Keratinocyte (primary cell): ENCODE results near the gene HYAL4. TPM values are rescaled to one million over a fixed set of nuclear protein-coding genes. Genes with fewer than 3 reads are reported as not detected.
"Not testable (repeated sequence)": the region's sequence is repeated elsewhere in the genome, so short reads cannot be mapped to it uniquely, and the experiment has no call there.

Experiments
- DNase-seq: peaks from one replicate; pipeline ENCODE4 v3.0.0-alpha.2; 2011; ENCODE audit warnings: low read depth, missing footprints, low spot score
- FAIRE-seq: peaks from 2 replicates; lab custom pipeline; 2011; peaks lifted over from hg19 to GRCh38; lab: Jason Lieb, UNC
- H2AFZ ChIP-seq: 2 replicates; pipeline ENCODE4 v1.6.0; 2012; ENCODE audit warnings: low read length, control low read depth, inconsistent platforms; ENCODE audit not compliant: control insufficient read depth
- H3K27ac ChIP-seq: 2 replicates; pipeline ENCODE4 v1.5.1; 2011; ENCODE audit warnings: low read length; ENCODE audit not compliant: control insufficient read depth, insufficient read depth
- H3K27me3 ChIP-seq: 3 replicates; pipeline ENCODE4 v1.6.0; 2011; ENCODE audit warnings: low read length; ENCODE audit not compliant: control insufficient read depth, insufficient read depth; ENCODE audit errors: extremely low read depth
- H3K36me3 ChIP-seq, 2 experiments: 2 replicates in 1 of 2; 3 replicates in 1 of 2; pipeline ENCODE4 v1.5.1; 2011; ENCODE audit warnings: low read length in 2 of 2, mild to moderate bottlenecking in 1 of 2; ENCODE audit not compliant: control insufficient read depth in 2 of 2, insufficient read depth in 2 of 2; ENCODE audit errors: extremely low read depth in 1 of 2
- H3K4me1 ChIP-seq: 3 replicates; pipeline ENCODE4 v1.5.1; 2011; ENCODE audit warnings: low read length; ENCODE audit not compliant: control insufficient read depth, insufficient read depth; ENCODE audit errors: extremely low read depth
- H3K4me2 ChIP-seq: 3 replicates; pipeline ENCODE4 v1.6.0; 2011; ENCODE audit warnings: low read depth, low read length; ENCODE audit not compliant: control insufficient read depth, insufficient read depth; ENCODE audit errors: extremely low read depth
- H3K4me3 ChIP-seq, 3 experiments: fragments of 200-600 bp in 1 of 3; sonication (generic) in 1 of 3; 2 replicates in 2 of 3; 3 replicates in 1 of 3; pipeline ENCODE4 v1.5.1; 2011 to 2016; ENCODE audit warnings: low read length in 3 of 3, mild to moderate bottlenecking in 3 of 3, control low read depth in 2 of 3, inconsistent platforms in 1 of 3, low read depth in 1 of 3, mixed read lengths in 1 of 3, mixed run types in 1 of 3, moderate library complexity in 1 of 3; ENCODE audit not compliant: control insufficient read depth in 2 of 3, insufficient read depth in 2 of 3; ENCODE audit errors: extremely low read depth in 1 of 3
- H3K79me2 ChIP-seq: 2 replicates; pipeline ENCODE4 v1.6.0; 2012; ENCODE audit warnings: low read length; ENCODE audit not compliant: control insufficient read depth, insufficient read depth
- H3K9ac ChIP-seq: 3 replicates; pipeline ENCODE4 v1.6.0; 2011; ENCODE audit warnings: low read length; ENCODE audit not compliant: control insufficient read depth, insufficient read depth; ENCODE audit errors: extremely low read depth
- H3K9me1 ChIP-seq: 3 replicates; pipeline ENCODE4 v1.6.0; 2011; ENCODE audit warnings: low read length; ENCODE audit not compliant: control insufficient read depth, insufficient read depth; ENCODE audit errors: extremely low read depth
- H3K9me3 ChIP-seq: 2 replicates; pipeline ENCODE4 v1.5.1; 2012; ENCODE audit warnings: low read depth, low read length; ENCODE audit not compliant: control insufficient read depth
- H4K20me1 ChIP-seq: 3 replicates; pipeline ENCODE4 v1.6.0; 2011; ENCODE audit warnings: low read length; ENCODE audit not compliant: control insufficient read depth, insufficient read depth; ENCODE audit errors: extremely low read depth
- EZH2 ChIP-seq: IDR thresholded peaks from one replicate; pipeline ENCODE4 v1.6.1; 2012; ENCODE audit warnings: inconsistent platforms, mild to moderate bottlenecking, low read length, moderate library complexity
- dilution Hi-C: fragments of 300-500 bp; cut with MboI; formaldehyde crosslinking; loops from one replicate; pipeline ENCODE4 v1.7.0; 2020; ENCODE audit warnings: low sequenced_read_pairs; ENCODE audit not compliant: extremely low pct_ligation_motif_present
- polyA plus RNA-seq, 5 experiments: library from polyadenylated mRNA; depleted of rRNA in 3 of 5; stranded (reverse) in 3 of 5; stranded (forward) in 1 of 5; unstranded in 1 of 5; fragments of >200 nt; gene quantifications; 1 replicate in 1 of 5; 2 replicates in 3 of 5; 3 replicates in 1 of 5; pipeline versions ENCODE4 v1.2.1 to v1.2.3, GENCODE V29; 2011 to 2012; ENCODE audit warnings: missing spikeins in 2 of 5, low read depth in 1 of 5, low replicate concordance in 1 of 5
- TF ChIP-seq, protein P1 (sequence below), 3 experiments: IDR thresholded peaks in 1 of 3; conservative IDR thresholded peaks in 1 of 3; optimal IDR thresholded peaks in 1 of 3; 2 replicates in 2 of 3; 3 replicates in 1 of 3; pipeline versions ENCODE3 to v1.5.1; 2011; ENCODE audit warnings: low read length in 3 of 3, mild to moderate bottlenecking in 3 of 3, moderate library complexity in 2 of 3, control low read depth in 1 of 3, inconsistent platforms in 1 of 3; ENCODE audit not compliant: insufficient read depth in 2 of 3; ENCODE audit errors: extremely low read depth in 1 of 3

Gene HYAL4
- polyA plus RNA-seq, 1 donor (not counting 4 experiments of a cell fraction or from before 2014, with no cell fraction given), result 0.26 TPM

DNA sequence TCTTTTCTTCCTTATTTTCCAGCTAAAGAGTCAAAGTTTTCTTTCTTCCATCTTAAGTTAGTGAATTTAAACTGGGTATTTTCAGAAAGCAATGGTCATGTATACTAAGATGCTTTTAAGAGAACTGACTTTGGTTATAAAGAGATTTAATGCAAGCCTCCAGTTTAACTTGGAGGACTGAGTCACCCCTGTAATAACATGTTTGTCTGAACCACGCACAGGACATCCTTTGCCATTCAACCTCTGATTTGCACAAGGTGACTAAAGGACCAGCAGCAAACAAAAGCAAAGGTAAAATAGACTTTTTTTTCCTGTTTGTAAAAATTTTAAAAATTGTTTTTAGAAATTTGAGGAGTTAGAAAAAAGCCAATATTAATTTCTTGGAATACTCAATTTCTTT is 2.9 kb downstream of the HYAL4 start:
- TF ChIP-seq EZH2, result no peak
- TF ChIP-seq, protein P1, sequence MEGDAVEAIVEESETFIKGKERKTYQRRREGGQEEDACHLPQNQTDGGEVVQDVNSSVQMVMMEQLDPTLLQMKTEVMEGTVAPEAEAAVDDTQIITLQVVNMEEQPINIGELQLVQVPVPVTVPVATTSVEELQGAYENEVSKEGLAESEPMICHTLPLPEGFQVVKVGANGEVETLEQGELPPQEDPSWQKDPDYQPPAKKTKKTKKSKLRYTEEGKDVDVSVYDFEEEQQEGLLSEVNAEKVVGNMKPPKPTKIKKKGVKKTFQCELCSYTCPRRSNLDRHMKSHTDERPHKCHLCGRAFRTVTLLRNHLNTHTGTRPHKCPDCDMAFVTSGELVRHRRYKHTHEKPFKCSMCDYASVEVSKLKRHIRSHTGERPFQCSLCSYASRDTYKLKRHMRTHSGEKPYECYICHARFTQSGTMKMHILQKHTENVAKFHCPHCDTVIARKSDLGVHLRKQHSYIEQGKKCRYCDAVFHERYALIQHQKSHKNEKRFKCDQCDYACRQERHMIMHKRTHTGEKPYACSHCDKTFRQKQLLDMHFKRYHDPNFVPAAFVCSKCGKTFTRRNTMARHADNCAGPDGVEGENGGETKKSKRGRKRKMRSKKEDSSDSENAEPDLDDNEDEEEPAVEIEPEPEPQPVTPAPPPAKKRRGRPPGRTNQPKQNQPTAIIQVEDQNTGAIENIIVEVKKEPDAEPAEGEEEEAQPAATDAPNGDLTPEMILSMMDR (optimal IDR thresholded peaks at IDR 0.05 in 1 of 3, IDR thresholded peaks at IDR 0.05 in 1 of 3, conservative IDR thresholded peaks at IDR 0.05 in 1 of 3; ENCODE audit: extremely low read depth in 1 of 3, insufficient read depth in 2 of 3, low read length in 3 of 3), result no peak
- H3K4me2 ChIP-seq, result no peak overlapping the region
- no peaks in the 10 kb centered on the region for H3K9me1 ChIP-seq
- H3K27ac ChIP-seq, result no peak overlapping the region
- DNase-seq (no peak), FAIRE-seq (no peak)
- no peaks in the 10 kb centered on the region for H4K20me1 ChIP-seq
- no peaks in the 10 kb centered on the region for H3K27me3 ChIP-seq
- no peaks in the 10 kb centered on the region for H3K79me2 ChIP-seq
- H3K4me3 ChIP-seq, result no peak overlapping the region
- dilution Hi-C loops, result no loop called here
- no peak overlapping the region for H2AFZ ChIP-seq
- peaks cover 20% of the 10 kb centered on the region for H3K4me1 ChIP-seq
- H3K9ac ChIP-seq, result no peak overlapping the region
- no peaks in the 10 kb centered on the region for H3K36me3 ChIP-seq
- H3K9me3 ChIP-seq, result no peaks in the 10 kb centered on the region

DNA sequence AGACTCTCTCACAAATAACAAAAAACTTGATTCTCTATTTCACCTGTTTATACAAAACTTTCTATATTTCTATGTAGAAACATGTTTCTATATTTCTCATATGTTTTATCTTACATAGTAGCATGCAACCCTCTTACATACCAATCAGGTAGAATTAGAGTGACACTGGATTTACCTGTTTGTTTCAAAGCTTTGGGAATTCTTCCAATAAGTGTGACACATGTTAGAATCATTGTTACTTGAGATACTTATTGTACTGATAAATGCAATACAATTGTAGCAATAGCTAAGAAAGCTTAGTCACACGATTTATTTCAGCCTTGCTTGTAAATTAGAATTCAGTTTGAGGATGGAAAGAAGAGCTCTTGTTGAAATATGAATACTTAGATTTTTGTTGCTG is 4.9 kb downstream of the HYAL4 start:
- peaks cover 20% of the 10 kb centered on the region for H3K4me1 ChIP-seq
- no peaks in the 10 kb centered on the region for H4K20me1 ChIP-seq
- no peak overlapping the region for H3K27ac ChIP-seq
- H3K79me2 ChIP-seq, result no peaks in the 10 kb centered on the region
- H3K9me1 ChIP-seq, result no peaks in the 10 kb centered on the region
- dilution Hi-C loops, result no loop called here
- H3K27me3 ChIP-seq, result no peaks in the 10 kb centered on the region
- FAIRE-seq (no peak), DNase-seq (no peak)
- no peak overlapping the region for H3K4me3 ChIP-seq
- H3K36me3 ChIP-seq, result no peaks in the 10 kb centered on the region
- H3K9me3 ChIP-seq, result no peaks in the 10 kb centered on the region
- TF ChIP-seq EZH2, result no peak
- TF ChIP-seq, protein P1 (optimal IDR thresholded peaks at IDR 0.05 in 1 of 3, IDR thresholded peaks at IDR 0.05 in 1 of 3, conservative IDR thresholded peaks at IDR 0.05 in 1 of 3; ENCODE audit: extremely low read depth in 1 of 3, insufficient read depth in 2 of 3, low read length in 3 of 3), result no peak
- no peak overlapping the region for H2AFZ ChIP-seq
- no peak overlapping the region for H3K4me2 ChIP-seq
- no peak overlapping the region for H3K9ac ChIP-seq

DNA sequence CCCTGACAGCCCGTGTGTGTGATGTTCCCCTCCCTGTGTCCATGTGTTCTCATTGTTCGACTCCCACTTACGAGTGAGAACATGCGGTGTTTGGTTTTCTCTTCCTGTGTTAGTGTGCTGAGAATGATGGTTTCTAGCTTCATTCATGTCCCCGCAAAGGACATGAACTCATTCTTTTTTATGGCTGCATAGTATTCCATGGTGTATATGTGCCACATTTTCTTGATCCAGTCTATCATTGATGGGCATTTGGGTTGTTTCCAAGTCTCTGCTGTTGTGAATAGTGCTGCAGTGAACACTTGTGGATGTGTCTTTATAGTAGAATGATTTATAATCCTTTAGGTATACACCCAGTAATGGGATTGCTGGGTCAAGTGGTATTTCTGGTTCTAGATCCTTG is 6.4 kb downstream of the HYAL4 start:
- H3K4me1 ChIP-seq, result peaks cover 11% of the 10 kb centered on the region
- H3K79me2 ChIP-seq, H3K4me2 ChIP-seq, H3K9me3 ChIP-seq, DNase-seq, H3K27me3 ChIP-seq, dilution Hi-C loops, H3K4me3 ChIP-seq, H3K36me3 ChIP-seq, FAIRE-seq, H3K9me1 ChIP-seq, H3K27ac ChIP-seq, H2AFZ ChIP-seq, H4K20me1 ChIP-seq, H3K9ac ChIP-seq: not testable (repeated sequence)

DNA sequence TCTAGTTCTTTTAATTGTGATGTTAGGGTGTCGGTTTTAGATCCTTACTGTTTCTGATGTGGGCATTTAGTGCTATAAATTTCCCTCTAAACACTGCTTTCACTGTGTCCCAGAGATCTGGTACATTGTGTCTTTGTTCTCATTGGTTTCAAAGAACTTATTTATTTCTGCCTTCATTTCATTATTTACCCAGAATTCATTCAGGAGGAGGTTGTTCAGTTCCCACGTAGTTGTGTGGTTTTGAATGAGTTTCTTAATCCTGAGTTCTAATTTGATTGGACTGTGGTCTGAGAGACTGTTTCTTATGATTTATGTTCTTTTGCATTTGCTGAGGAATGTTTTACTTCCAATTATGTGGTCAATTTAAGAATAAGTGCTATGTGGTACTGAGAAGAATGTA is 9.3 kb downstream of the HYAL4 start:
- H3K4me3 ChIP-seq, H3K27ac ChIP-seq, H2AFZ ChIP-seq, H3K9me3 ChIP-seq, FAIRE-seq, H3K27me3 ChIP-seq, DNase-seq, H4K20me1 ChIP-seq, H3K79me2 ChIP-seq, H3K4me2 ChIP-seq, H3K36me3 ChIP-seq, H3K9ac ChIP-seq, H3K4me1 ChIP-seq, dilution Hi-C loops, H3K9me1 ChIP-seq: not testable (repeated sequence)
